ENCODE results near the gene FICD.
"Not testable (repeated sequence)": the region's sequence is repeated elsewhere in the genome, so short reads cannot be mapped to it uniquely, and the experiment has no call there.

The FICD gene

GRCh38 chr12:108538616-108539195 lies 23.6 kb downstream of the FICD start:
- no peak for DNase-seq

- DNase-seq: no peak
These were observed 27.2 kb downstream of the FICD start for GRCh38 chr12:108542320-108542719.

GRCh38 chr12:108543652-108544051 lies 28.6 kb downstream of the FICD start:
- DNase-seq: no peak

GRCh38 chr12:108547686-108548085 lies 32.6 kb downstream of the FICD start:
- no peak for DNase-seq

GRCh38 chr12:108548954-108549521 lies 34.0 kb downstream of the FICD start:
- no peak for DNase-seq

- no peak for DNase-seq
These were observed 36.5 kb downstream of the FICD start for GRCh38 chr12:108551535-108551934.

- DNase-seq: no peak
These were observed 38.7 kb downstream of the FICD start for GRCh38 chr12:108553799-108554198.

GRCh38 chr12:108555383-108555782 lies 40.3 kb downstream of the FICD start:
- DNase-seq: not testable (repeated sequence)

GRCh38 chr12:108559007-108559655 lies 44.1 kb downstream of the FICD start:
- DNase-seq: no peak

GRCh38 chr12:108559748-108560147 lies 44.7 kb downstream of the FICD start:
- peak; percentile 20 for DNase-seq

- no peak for DNase-seq
These were observed 45.2 kb downstream of the FICD start for GRCh38 chr12:108560321-108560721.

GRCh38 chr12:108560752-108561719 lies 46.0 kb downstream of the FICD start, which contains the start of gene SART3:
TSS of gene SART3 (minus strand) at chr12:108561173. CDS start at chr12:108561154, 19 bp downstream.
- DNase-seq: peak; percentile 97

- peak; percentile 87 for DNase-seq
These were observed 46.8 kb downstream of the FICD start for GRCh38 chr12:108561852-108562347.

- DNase-seq: peak; percentile 100
These were observed 47.5 kb downstream of the FICD start, which contains the start of gene ISCU for GRCh38 chr12:108562348-108563135. TSS of gene ISCU (plus strand) at chr12:108562596. CDS start at chr12:108562623, 27 bp downstream.

- DNase-seq: peak; percentile 97
These were observed 48.2 kb downstream of the FICD start for GRCh38 chr12:108563136-108563803.

- no peak for DNase-seq
These were observed 48.7 kb downstream of the FICD start for GRCh38 chr12:108563804-108564151.

- DNase-seq: no peak
These were observed 49.6 kb downstream of the FICD start for GRCh38 chr12:108564724-108565123.

GRCh38 chr12:108565146-108565545 lies 50.1 kb downstream of the FICD start:
- DNase-seq: no peak

GRCh38 chr12:108565976-108566375 lies 50.9 kb downstream of the FICD start:
- DNase-seq: peak; percentile 98

GRCh38 chr12:108566452-108566851 lies 51.4 kb downstream of the FICD start:
- DNase-seq: no peak

Data from DMS53 (cell line).